ENCODE measurements around the gene ADAMTS3.

The ADAMTS3 gene

DNA sequence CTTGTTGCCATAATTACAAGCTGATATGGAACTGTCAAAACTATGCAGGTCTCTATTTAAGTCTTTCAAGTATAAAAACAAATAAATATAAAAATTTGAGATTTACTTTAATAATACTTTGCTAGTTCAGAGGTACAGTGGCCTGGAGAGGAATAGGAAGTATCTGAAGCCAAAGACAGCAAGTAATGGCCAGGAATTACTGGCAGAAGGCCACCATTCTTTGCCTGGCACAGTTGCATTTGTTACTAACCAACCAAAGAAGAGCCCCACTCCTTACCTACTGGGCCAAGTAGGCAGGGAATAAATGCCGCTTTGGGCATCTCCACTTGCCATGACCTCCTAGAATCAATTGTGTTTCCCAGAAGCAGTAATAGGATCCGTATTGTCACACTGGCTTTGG is 13.8 kb upstream of the ADAMTS3 start:
- no peak for TF ChIP-seq PRDM1 (tag by site-specific recombination; IDR thresholded peaks at IDR 0.05)
- ChIA-PET CTCF (interaction anchor here (0.7 kb wide), 1 partner anchor 1551 kb away, joined by 4 read pairs; no protein-coding TSS in a partner anchor), POLR2A (no interaction called here)
- Histone ChIP-seq H3K36me3 (ENCODE audit: control insufficient read depth in 2 of 2, insufficient read depth in 1 of 2, low read length in 2 of 2) (no peaks in the 10 kb centered on the region), H3K9me3 (ENCODE audit: control insufficient read depth, insufficient read depth, low read depth, low read length) (no peaks in the 10 kb centered on the region), H3K4me1 (ENCODE audit: control insufficient read depth, insufficient read depth, low read length) (no peaks in the 10 kb centered on the region), H3K27ac (ENCODE audit: extremely low read depth, low read depth, low read length) (no peak overlapping the region), H3K4me3 (ENCODE audit: low read depth, low read length) (no peak overlapping the region)

GRCh38 chr4:72577211-72577610 is 8.2 kb upstream of the ADAMTS3 start:
- H3K9me3 ChIP-seq (ENCODE audit: control insufficient read depth, insufficient read depth, low read depth, low read length): no peaks in the 10 kb centered on the region
- TF ChIP-seq ZNF747 (tag by site-specific recombination; IDR thresholded peaks at IDR 0.05): no peak
- no peak for TF ChIP-seq ZNF398 (tag by site-specific recombination; IDR thresholded peaks at IDR 0.05)
- TF ChIP-seq SP2 (tag by site-specific recombination; IDR thresholded peaks at IDR 0.05): no peak
- TF ChIP-seq, protein P1, sequence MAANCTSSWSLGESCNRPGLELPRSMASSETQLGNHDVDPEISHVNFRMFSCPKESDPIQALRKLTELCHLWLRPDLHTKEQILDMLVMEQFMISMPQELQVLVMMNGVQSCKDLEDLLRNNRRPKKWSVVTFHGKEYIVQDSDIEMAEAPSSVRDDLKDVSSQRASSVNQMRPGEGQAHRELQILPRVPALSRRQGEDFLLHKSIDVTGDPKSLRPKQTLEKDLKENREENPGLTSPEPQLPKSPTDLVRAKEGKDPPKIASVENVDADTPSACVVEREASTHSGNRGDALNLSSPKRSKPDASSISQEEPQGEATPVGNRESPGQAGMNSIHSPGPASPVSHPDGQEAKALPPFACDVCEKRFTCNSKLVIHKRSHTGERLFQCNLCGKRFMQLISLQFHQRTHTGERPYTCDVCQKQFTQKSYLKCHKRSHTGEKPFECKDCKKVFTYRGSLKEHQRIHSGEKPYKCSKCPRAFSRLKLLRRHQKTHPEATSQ (tag by site-specific recombination; IDR thresholded peaks at IDR 0.05): no peak
- TF ChIP-seq ZNF248 (tag by site-specific recombination; IDR thresholded peaks at IDR 0.05): no peak
- TF ChIP-seq SCRT2 (tag by site-specific recombination; IDR thresholded peaks at IDR 0.05): no peak
- TF ChIP-seq ZNF664 (tag by site-specific recombination; IDR thresholded peaks at IDR 0.05): no peak
- TF ChIP-seq ZNF777 (tag by site-specific recombination; IDR thresholded peaks at IDR 0.05; ENCODE audit: borderline replicate concordance): no peak
- TF ChIP-seq ZNF645 (tag by site-specific recombination; IDR thresholded peaks at IDR 0.05): no peak
- TF ChIP-seq MEIS1 (CRISPR knock-in tag; IDR thresholded peaks at IDR 0.05; ENCODE audit: borderline replicate concordance): no peak
- no peak for TF ChIP-seq ZNF488 (tag by site-specific recombination; IDR thresholded peaks at IDR 0.05)
- no peak for TF ChIP-seq KLF8 (tag by site-specific recombination; IDR thresholded peaks at IDR 0.05)
- H3K4me1 ChIP-seq (ENCODE audit: control insufficient read depth, insufficient read depth, low read length): no peaks in the 10 kb centered on the region
- H3K36me3 ChIP-seq (ENCODE audit: control insufficient read depth in 2 of 2, insufficient read depth in 1 of 2, low read length in 2 of 2): no peaks in the 10 kb centered on the region
- POLR2A ChIA-PET: no interaction called here
- no peak overlapping the region for H3K4me3 ChIP-seq (ENCODE audit: low read depth, low read length)
- H3K27ac ChIP-seq (ENCODE audit: extremely low read depth, low read depth, low read length): no peak overlapping the region
- CTCF ChIA-PET: no interaction called here

DNA sequence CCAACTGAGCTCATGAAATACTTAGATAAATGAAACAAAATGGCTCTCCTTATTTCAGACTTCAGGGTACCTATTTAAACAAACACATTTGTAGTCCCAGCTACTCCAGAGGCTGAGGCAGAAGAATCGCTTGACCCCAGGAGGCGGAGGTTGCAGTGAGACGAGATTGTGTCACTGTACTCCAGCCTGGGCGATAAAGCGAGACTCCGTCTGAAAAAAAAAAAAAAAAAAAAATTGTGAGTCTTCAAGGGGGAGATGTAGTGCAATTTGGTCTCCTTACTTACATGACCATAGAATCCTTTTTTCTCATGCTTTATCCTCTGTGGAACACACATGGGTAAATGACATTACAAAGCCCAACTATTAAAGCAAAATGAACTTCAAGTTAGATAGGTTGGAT is 2.3 kb upstream of the ADAMTS3 start:
- POLR2A ChIA-PET: no interaction called here
- Histone ChIP-seq H3K4me3 (ENCODE audit: low read depth, low read length) (no peak overlapping the region), H3K27ac (ENCODE audit: extremely low read depth, low read depth, low read length) (no peak overlapping the region), H3K9me3 (ENCODE audit: control insufficient read depth, insufficient read depth, low read depth, low read length) (no peaks in the 10 kb centered on the region), H3K4me1 (ENCODE audit: control insufficient read depth, insufficient read depth, low read length) (no peaks in the 10 kb centered on the region; the same call in 1 of the 2 replicates), H3K36me3 (ENCODE audit: control insufficient read depth in 2 of 2, insufficient read depth in 1 of 2, low read length in 2 of 2) (no peaks in the 10 kb centered on the region)
- no peak for TF ChIP-seq GLIS1 (tag by site-specific recombination; IDR thresholded peaks at IDR 0.05)
- no peak for TF ChIP-seq ZNF341 (tag by site-specific recombination; IDR thresholded peaks at IDR 0.05; ENCODE audit: low read depth)
- no peak for TF ChIP-seq ZNF391 (tag by site-specific recombination; IDR thresholded peaks at IDR 0.05; ENCODE audit: borderline replicate concordance, low read depth)
- TF ChIP-seq ZNF704 (tag by site-specific recombination; IDR thresholded peaks at IDR 0.05): no peak
- no peak for TF ChIP-seq ZNF23 (tag by site-specific recombination; IDR thresholded peaks at IDR 0.05; ENCODE audit: borderline replicate concordance)
- TF ChIP-seq BCL11B (tag by site-specific recombination; IDR thresholded peaks at IDR 0.05; ENCODE audit: low read depth): no peak
- CTCF ChIA-PET: no interaction called here

Measured in HEK293 (cell line).